ENCODE data around the gene CRIP3. TPM values are rescaled to one million over a fixed set of nuclear protein-coding genes. Genes with fewer than 3 reads are reported as not detected.

The CRIP3 gene
- total and polyA plus RNA-seq, 2 donors (not counting 3 experiments of a cell fraction or from before 2014, with no cell fraction given): not detected

DNA sequence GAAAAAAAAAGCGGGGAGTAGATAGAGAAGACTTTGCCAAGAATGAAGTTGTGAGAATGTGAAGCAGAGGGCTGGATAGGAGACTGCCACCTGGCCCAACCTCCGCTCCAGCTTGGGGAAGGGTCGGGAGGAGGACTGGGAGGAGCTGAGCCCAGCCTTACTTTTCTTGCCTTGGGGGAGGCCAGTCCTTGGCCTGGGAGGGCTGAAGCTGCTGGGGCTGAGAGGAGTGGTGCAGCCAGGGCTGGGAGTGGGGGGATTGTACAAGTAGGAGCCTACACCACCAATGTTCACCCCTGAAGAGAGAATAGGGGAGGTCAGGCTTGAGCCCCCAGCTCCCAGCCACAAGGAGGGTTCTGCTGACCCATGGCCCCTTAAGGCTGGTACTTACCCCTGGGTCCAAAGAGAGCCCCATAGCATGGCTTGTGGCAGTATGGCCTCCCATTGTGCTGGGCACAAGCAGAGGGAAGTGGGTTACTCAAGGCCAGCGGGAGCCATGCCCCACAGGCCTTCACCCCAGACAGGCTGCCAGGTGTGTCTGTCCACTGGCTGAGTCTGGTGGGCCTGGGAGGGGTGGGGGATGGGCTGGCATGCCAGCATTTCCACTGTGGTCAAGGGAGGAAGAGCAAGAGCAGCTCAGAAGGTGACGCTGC, 1.1 kb downstream of the CRIP3 start:
- Histone ChIP-seq H3K36me3 (ENCODE audit: control insufficient read depth in 2 of 2, extremely low read depth in 1 of 2, insufficient read depth in 2 of 2, low read length in 2 of 2) (no peaks in the 10 kb centered on the region), H3K9me1 (replicated peaks; ENCODE audit: control insufficient read depth, extremely low read depth, insufficient read depth, low read length) (no peaks in the 10 kb centered on the region), H3K9me3 (replicated peaks; ENCODE audit: control insufficient read depth, insufficient read depth, low read length) (no peaks in the 10 kb centered on the region), H2AFZ (ENCODE audit: low read depth, low read length) (no peak overlapping the region), H3K4me1 (ENCODE audit: control insufficient read depth, extremely low read depth, insufficient read depth, low read length) (peaks cover 8% of the 10 kb centered on the region), H3K9ac (replicated peaks; ENCODE audit: extremely low read depth, insufficient read depth, low read length) (no peak overlapping the region), H3K4me3 (replicated peaks in 1 of 3; ENCODE audit: insufficient read depth in 1 of 3, low read depth in 1 of 3, low read length in 3 of 3) (no peak overlapping the region), H3K79me2 (ENCODE audit: control insufficient read depth, insufficient read depth, low read length) (no peaks in the 10 kb centered on the region), H3K27me3 (ENCODE audit: control insufficient read depth in 2 of 2, insufficient read depth in 2 of 2, low read length in 2 of 2) (peaks cover 10 to 13% of the 10 kb centered on the region in 2 experiments), H4K20me1 (replicated peaks; ENCODE audit: control insufficient read depth, extremely low read depth, insufficient read depth, low read length) (no peaks in the 10 kb centered on the region), H3K27ac (ENCODE audit: insufficient read depth, low read depth, low read length) (no peak overlapping the region), H3K4me2 (ENCODE audit: insufficient read depth, low read length) (no peak overlapping the region)
- ChIA-PET POLR2A (no interaction called here), CTCF (interaction anchor here (0.9 to 1.4 kb wide), 4 partner anchors 11 to 199 kb away, joined by 3 to 6 read pairs (median 4); partner anchors contain the start of gene DNPH1)
- dilution Hi-C loops (cut with MboI; ENCODE audit: extremely low pct_ligation_motif_present, low sequenced_read_pairs): no loop called here
- BruUV-seq (replicated peaks): no TSS peak
- TF ChIP-seq, protein P1, sequence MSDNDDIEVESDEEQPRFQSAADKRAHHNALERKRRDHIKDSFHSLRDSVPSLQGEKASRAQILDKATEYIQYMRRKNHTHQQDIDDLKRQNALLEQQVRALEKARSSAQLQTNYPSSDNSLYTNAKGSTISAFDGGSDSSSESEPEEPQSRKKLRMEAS (IDR thresholded peaks at IDR 0.05; ENCODE audit: insufficient read depth, insufficient read length): no peak
- TF ChIP-seq GATA2 (IDR thresholded peaks at IDR 0.05; ENCODE audit: insufficient read depth, insufficient read length, low read depth, low read length) (no peak), FOS (IDR thresholded peaks at IDR 0.05; ENCODE audit: borderline replicate concordance, insufficient read depth, low read length) (no peak), EZH2 (IDR thresholded peaks at IDR 0.05; ENCODE audit: borderline replicate concordance, low read depth, low read length, severe bottlenecking) (no peak), POLR2A (IDR thresholded peaks at IDR 0.05; ENCODE audit: low read depth, low read length) (no peak), JUN (IDR thresholded peaks at IDR 0.05; ENCODE audit: borderline replicate concordance, insufficient read depth, insufficient read length, low read depth) (no peak), MYC (IDR thresholded peaks at IDR 0.05; ENCODE audit: low read depth, low read length) (no peak), POLR2AphosphoS5 (IDR thresholded peaks at IDR 0.05; ENCODE audit: insufficient read depth, low read depth, low read length) (no peak)
- TF ChIP-seq, protein P2, sequence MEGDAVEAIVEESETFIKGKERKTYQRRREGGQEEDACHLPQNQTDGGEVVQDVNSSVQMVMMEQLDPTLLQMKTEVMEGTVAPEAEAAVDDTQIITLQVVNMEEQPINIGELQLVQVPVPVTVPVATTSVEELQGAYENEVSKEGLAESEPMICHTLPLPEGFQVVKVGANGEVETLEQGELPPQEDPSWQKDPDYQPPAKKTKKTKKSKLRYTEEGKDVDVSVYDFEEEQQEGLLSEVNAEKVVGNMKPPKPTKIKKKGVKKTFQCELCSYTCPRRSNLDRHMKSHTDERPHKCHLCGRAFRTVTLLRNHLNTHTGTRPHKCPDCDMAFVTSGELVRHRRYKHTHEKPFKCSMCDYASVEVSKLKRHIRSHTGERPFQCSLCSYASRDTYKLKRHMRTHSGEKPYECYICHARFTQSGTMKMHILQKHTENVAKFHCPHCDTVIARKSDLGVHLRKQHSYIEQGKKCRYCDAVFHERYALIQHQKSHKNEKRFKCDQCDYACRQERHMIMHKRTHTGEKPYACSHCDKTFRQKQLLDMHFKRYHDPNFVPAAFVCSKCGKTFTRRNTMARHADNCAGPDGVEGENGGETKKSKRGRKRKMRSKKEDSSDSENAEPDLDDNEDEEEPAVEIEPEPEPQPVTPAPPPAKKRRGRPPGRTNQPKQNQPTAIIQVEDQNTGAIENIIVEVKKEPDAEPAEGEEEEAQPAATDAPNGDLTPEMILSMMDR (IDR thresholded peaks at IDR 0.05; ENCODE audit: extremely low read depth in 1 of 2, insufficient read depth in 1 of 2, low read depth in 1 of 2, low read length in 2 of 2): no peak
- intact Hi-C loops (cut with micrococcal nuclease): no loop called here
- FAIRE-seq: no peak
- DNase-seq (ENCODE audit: low read depth, low spot score): no peak
